Effector memory CD4-positive, alpha-beta T cell (primary cell): ENCODE measurements around the gene CGB3.

ENCODE experiments used
- DNase-seq, 3 donors: peaks; one replicate each; pipeline ENCODE4 v3.0.0-alpha.2; 2020
- H3K27ac ChIP-seq: 2 replicates; pipeline ENCODE4 v1.7.0; 2013; ENCODE audit warnings: mild to moderate bottlenecking, low read length, moderate library complexity; ENCODE audit not compliant: insufficient read depth, poor library complexity, severe bottlenecking
- H3K27me3 ChIP-seq: replicated peaks from 2 replicates; pipeline ENCODE4 v1.7.0; 2013; ENCODE audit warnings: mild to moderate bottlenecking, low read length; ENCODE audit not compliant: insufficient read depth, control insufficient read depth, poor library complexity, severe bottlenecking
- H3K36me3 ChIP-seq: 2 replicates; pipeline ENCODE4 v1.7.0; 2013; ENCODE audit warnings: mild to moderate bottlenecking, low read length, moderate library complexity; ENCODE audit not compliant: control insufficient read depth, insufficient read depth
- H3K4me1 ChIP-seq: 2 replicates; pipeline ENCODE4 v1.7.0; 2013; ENCODE audit warnings: low read length, mild to moderate bottlenecking; ENCODE audit not compliant: control insufficient read depth, insufficient read depth, poor library complexity, severe bottlenecking
- H3K4me3 ChIP-seq: 2 replicates; pipeline ENCODE4 v1.7.0; 2013; ENCODE audit warnings: low read length, low read depth, mild to moderate bottlenecking; ENCODE audit not compliant: insufficient read depth, poor library complexity, severe bottlenecking
- H3K9me3 ChIP-seq: 2 replicates; pipeline ENCODE4 v1.7.0; 2013; ENCODE audit warnings: mild to moderate bottlenecking, low read length, moderate library complexity; ENCODE audit not compliant: control insufficient read depth

CGB3 gene

DNA sequence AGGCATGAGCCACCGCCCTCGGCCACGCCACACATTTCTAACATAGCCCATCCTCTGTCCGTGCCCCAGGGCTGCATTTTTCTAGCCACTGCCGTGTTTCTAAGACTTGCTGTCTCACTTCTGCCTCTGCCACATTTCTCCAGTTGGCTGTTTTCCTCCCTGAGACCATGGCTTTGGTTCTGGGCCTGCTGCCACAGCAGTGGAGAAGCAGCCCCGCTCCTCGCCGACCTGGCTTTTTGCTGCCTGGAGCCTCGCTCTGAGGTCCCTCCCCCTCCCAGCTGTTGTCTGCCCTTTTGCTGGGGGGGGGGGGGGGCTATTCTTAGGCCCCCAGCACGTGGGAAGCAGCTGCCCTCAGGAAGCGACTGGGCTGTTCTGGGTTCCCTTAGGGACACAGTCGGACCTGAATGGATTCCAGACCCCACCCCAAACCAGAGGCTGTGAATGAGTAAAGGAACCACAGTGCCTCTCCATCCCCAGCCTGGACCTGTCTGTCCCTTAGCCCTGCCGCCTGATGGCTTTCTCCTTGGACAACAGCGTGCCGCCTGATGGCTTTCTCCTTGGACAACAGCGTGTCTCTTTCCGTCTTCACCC is 34.3 kb downstream of the CGB3 start:
- Histone ChIP-seq H3K27ac (no peak overlapping the region), H3K4me1 (peaks cover 26% of the 10 kb centered on the region), H3K9me3 (no peaks in the 10 kb centered on the region), H3K4me3 (no peak overlapping the region), H3K27me3 (no peaks in the 10 kb centered on the region), H3K36me3 (peaks cover 5% of the 10 kb centered on the region)
- no peak for DNase-seq

DNA sequence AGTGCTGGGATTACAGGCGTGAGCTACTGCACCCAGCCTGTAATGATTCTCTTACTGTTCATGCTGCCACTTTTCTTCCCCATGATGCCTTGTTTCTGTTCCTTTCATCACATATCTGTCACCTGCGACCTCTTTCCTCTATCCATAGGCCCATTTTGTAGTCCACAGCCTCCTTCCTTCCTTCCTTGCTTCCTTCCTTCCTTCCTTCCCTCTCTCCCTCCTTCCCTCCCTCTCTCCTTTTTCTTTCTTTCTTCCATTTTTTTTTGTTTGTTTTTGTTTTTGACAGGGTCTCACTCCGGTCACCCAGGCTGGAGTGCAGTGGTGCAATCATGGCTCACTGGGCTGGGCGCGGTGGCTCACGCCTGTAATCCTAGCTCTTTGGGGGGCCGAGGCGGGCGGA is 35.3 kb downstream of the CGB3 start:
- Histone ChIP-seq H3K27me3 (no peaks in the 10 kb centered on the region), H3K4me3 (no peak overlapping the region), H3K9me3 (no peaks in the 10 kb centered on the region), H3K4me1 (peaks cover 19% of the 10 kb centered on the region), H3K36me3 (peaks cover 5% of the 10 kb centered on the region), H3K27ac (no peak overlapping the region)
- no peak for DNase-seq

DNA sequence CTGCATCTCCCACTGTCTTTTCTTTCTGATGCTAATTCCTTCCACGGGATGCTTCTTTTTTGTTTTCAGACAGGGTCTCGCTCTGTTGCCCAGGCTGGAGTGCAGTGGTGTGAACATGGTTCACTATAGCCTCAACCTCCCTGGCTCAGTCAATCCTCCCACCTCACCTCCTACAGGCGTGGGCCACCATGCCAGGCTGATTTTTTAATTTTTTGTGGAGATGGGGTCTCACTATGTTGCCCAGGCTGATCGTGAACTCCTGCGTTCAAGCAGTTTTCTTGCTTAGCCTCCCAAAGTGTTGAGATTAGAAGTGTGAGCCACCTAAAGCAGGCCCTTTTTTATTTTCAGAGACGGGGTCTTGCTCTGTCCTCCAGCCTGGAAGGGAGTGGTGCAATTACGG is 35.8 kb downstream of the CGB3 start:
- DNase-seq, result no peak
- H3K9me3 ChIP-seq, result no peaks in the 10 kb centered on the region
- H3K27me3 ChIP-seq, result no peaks in the 10 kb centered on the region
- peaks cover 18% of the 10 kb centered on the region for H3K4me1 ChIP-seq
- H3K27ac ChIP-seq, result no peak overlapping the region
- H3K36me3 ChIP-seq, result peaks cover 5% of the 10 kb centered on the region
- H3K4me3 ChIP-seq, result no peak overlapping the region

DNA sequence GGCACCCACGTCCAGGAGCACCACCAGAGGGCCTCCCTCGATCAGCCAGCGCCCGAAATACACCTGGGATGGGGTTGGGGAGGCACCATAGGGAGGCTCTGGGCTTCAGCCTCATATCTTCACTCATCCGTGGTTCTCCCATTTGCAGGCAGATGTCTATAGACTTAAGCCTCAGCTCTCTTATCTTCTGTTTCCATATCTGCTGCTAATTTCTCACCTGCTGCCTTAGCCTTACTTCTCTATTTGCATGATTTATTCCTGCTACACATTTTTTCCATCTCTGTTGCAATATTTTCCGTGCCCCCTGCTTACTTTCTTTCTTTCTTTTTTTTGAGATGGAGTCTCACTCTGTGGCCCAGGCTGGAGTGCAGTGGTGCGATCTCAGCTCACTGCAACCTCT is 36.8 kb downstream of the CGB3 start:
- peaks cover 8% of the 10 kb centered on the region for H3K36me3 ChIP-seq
- H3K4me3 ChIP-seq, result no peak overlapping the region
- no peaks in the 10 kb centered on the region for H3K27me3 ChIP-seq
- no peak for DNase-seq
- no peaks in the 10 kb centered on the region for H3K9me3 ChIP-seq
- no peak overlapping the region for H3K27ac ChIP-seq
- H3K4me1 ChIP-seq, result peaks cover 11% of the 10 kb centered on the region

DNA sequence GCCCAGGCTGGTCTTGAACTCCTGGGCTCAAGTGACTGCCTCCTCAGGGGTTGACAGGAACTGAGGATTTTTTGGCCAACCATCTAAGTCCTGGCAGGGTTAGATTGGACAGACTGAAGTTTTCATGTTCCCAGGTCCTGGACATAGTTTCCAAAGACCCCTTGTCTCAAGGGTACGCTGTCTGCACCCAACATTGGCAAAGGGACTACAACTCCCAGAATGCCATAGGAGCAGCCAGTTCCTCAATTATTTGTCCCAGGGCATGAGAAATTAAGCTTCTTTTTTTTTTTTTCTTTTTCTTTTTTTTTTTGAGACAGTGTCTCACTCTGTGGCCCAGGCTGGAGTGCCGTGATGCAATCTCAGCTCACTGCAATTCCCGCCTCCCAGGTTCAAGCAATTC is 37.9 kb downstream of the CGB3 start:
- Histone ChIP-seq H3K36me3 (peaks cover 16% of the 10 kb centered on the region), H3K4me1 (no peaks in the 10 kb centered on the region), H3K27me3 (no peaks in the 10 kb centered on the region), H3K9me3 (no peaks in the 10 kb centered on the region), H3K27ac (no peak overlapping the region), H3K4me3 (no peak overlapping the region)
- DNase-seq, result no peak

DNA sequence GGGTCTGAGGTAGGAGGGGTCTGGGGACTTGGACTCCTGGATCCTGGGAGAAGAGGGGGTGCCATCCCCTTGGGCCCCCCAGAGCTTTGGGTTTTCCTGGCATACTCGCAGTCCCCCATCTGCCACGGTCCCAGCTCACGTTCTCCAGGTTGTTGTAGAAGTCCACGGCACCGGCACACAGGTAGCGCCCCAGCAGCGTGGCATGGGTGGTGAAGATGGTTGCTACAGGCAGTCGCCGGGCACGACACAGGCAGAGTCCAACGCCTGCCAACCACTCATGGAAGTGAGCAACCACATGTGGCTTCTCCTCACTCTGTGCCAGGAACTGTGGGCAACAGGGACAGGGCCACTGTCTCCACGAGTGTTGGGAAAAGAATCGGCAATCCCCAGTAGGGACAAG is 38.4 kb downstream of the CGB3 start:
- DNase-seq, result no peak
- H3K4me3 ChIP-seq, result no peak overlapping the region
- H3K27me3 ChIP-seq, result no peaks in the 10 kb centered on the region
- peaks cover 16% of the 10 kb centered on the region for H3K36me3 ChIP-seq
- H3K27ac ChIP-seq, result no peak overlapping the region
- no peaks in the 10 kb centered on the region for H3K9me3 ChIP-seq
- H3K4me1 ChIP-seq, result no peaks in the 10 kb centered on the region

DNA sequence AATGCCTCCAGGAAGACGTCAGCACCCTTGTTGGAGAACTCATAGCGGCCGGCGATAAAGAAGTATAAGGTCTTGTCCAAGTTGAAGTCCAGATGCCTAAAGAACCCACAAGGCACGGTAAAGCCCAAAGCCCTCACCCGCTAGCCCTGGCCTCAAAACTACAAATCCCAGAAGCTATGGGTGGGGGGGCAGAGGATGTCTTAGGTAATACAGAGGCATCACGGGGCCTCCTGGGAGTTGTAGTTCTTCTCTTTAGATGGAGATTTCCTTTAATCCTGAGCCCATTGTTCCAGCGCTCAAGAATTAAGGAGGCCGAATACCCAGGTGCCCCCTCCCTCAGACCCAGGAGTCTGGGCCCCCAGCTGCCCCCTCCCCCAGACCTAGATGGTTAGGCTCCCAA is 41.9 kb downstream of the CGB3 start:
- Histone ChIP-seq H3K4me1 (no peaks in the 10 kb centered on the region), H3K27ac (no peak overlapping the region), H3K27me3 (no peaks in the 10 kb centered on the region), H3K9me3 (no peaks in the 10 kb centered on the region), H3K36me3 (peaks cover 11% of the 10 kb centered on the region), H3K4me3 (no peak overlapping the region)
- no peak for DNase-seq

DNA sequence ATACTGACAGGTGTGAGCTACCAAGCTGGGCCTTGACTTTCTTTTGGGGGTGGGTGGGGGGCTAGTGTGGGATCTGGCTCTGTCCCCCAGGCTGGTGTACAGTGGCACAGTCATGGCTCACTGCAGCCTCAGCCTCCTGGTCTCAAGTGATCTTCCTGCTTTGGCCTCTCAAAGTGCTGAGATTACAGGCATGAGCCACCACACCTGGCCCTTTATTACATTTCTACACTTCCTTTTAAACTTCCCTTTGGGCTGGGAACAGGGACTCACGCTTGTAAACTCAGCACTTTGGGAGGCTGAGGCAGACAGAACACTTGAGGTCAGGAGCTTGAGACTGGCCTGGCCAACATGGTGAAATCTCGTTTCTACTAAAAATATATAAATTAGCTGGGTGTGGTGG is 47.1 kb downstream of the CGB3 start:
- Histone ChIP-seq H3K4me3 (no peak overlapping the region), H3K9me3 (no peaks in the 10 kb centered on the region), H3K36me3 (peaks cover 18% of the 10 kb centered on the region), H3K4me1 (no peaks in the 10 kb centered on the region), H3K27me3 (no peaks in the 10 kb centered on the region), H3K27ac (no peak overlapping the region)
- DNase-seq, result no peak

DNA sequence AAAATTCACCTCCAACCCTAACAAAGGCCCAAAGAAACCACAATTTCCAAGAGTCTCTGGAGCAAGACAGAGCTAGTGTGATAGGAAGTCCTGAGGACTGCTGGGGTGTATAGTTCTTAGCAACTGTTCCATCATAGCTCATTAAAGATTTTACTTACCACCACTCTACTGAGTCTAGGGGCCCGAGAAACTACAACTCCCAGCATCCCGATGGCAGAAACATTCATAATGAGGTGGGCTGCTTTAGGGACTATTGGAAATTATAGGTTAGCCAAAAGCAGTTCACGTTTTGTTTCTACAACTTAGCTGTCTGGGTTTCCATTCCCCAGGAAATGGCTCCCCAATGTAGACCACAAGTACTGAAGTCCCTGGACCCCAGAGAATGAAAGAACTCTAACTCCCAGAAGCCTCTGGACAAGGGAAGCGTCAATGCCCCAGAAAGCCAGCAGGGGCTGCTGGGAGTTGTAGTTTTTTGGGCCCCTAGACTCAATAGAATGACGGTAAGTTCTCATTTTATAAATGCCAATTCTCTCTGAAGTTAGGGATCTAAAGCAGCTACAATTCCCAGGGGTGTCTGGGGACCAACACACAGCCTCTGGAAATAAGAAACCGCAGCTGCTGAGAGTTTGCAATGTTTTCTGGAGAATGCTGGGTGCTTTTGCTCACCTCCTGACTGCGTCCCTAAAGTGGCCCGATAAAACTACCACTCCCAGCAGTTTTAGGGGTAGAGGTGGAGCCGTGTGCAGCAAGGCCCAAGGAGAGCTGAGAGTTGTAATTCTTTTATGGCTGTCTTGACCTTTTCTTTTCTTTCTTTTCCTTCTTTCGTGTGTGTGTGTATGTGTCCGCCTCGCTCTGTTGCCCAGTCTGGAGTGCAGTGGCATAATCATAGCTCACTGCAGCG is 47.9 kb downstream of the CGB3 start:
- peaks cover 16% of the 10 kb centered on the region for H3K36me3 ChIP-seq
- H3K27me3 ChIP-seq, result no peaks in the 10 kb centered on the region
- no peak for DNase-seq

More for the DNA sequence above, 47.9 kb downstream of the CGB3 start:
- Histone ChIP-seq H3K27ac (no peak overlapping the region), H3K4me3 (no peak overlapping the region), H3K9me3 (no peaks in the 10 kb centered on the region), H3K4me1 (no peaks in the 10 kb centered on the region)
